DOHH2 (cell line): Measurements from ENCODE around the gene TAGLN2.

ENCODE experiments used
- H3F3A ChIP-seq: fragments of 200-600 bp; sonication (generic), shearing (Covaris generic); 2 replicates; pipeline ENCODE4 v1.6.0; 2016; ENCODE audit warnings: antibody characterized with exemption, mild to moderate bottlenecking; ENCODE audit not compliant: control insufficient read depth, insufficient read depth
- H3K27ac ChIP-seq: fragments of 200-600 bp; sonication (generic); 2 replicates; pipeline ENCODE4 v1.5.1; 2014; ENCODE audit warnings: low read depth, mild to moderate bottlenecking, low read length, moderate library complexity
- H3K27me3 ChIP-seq: fragments of 200-600 bp; sonication (generic); 2 replicates; pipeline ENCODE4 v1.6.1; 2014; ENCODE audit warnings: mild to moderate bottlenecking, low read length, mixed read lengths; ENCODE audit not compliant: control insufficient read depth
- H3K36me3 ChIP-seq: fragments of 200-600 bp; sonication (generic); 2 replicates; pipeline ENCODE4 v1.6.1; 2014; ENCODE audit warnings: mild to moderate bottlenecking, low read length, moderate library complexity, mixed read lengths; ENCODE audit not compliant: control insufficient read depth
- H3K4me1 ChIP-seq: fragments of 200-600 bp; sonication (generic); 2 replicates; pipeline ENCODE4 v1.6.1; 2014; ENCODE audit warnings: mild to moderate bottlenecking, low read length, mixed read lengths; ENCODE audit not compliant: control insufficient read depth
- H3K4me2 ChIP-seq: fragments of 200-600 bp; sonication (generic); 2 replicates; pipeline ENCODE4 v1.6.0; 2014; ENCODE audit warnings: mild to moderate bottlenecking, low read length, moderate library complexity
- H3K4me3 ChIP-seq: fragments of 200-600 bp; sonication (generic); 2 replicates; pipeline ENCODE4 v1.5.1; 2014; ENCODE audit warnings: mild to moderate bottlenecking, low read length, mixed read lengths
- H3K79me2 ChIP-seq: fragments of 200-600 bp; sonication (generic); 2 replicates; pipeline ENCODE4 v1.6.1; 2014; ENCODE audit warnings: mild to moderate bottlenecking, low read length, mixed read lengths; ENCODE audit not compliant: control insufficient read depth
- H3K9me2 ChIP-seq: fragments of 200-600 bp; sonication (generic); replicated peaks from 2 replicates; pipeline ENCODE4 v1.6.1; 2014; ENCODE audit warnings: mild to moderate bottlenecking, low read length, mixed read lengths; ENCODE audit not compliant: control insufficient read depth
- H3K9me3 ChIP-seq: fragments of 200-600 bp; sonication (generic); 2 replicates; pipeline ENCODE4 v1.6.1; 2014; ENCODE audit warnings: antibody characterized with exemption, low read length, mixed read lengths; ENCODE audit not compliant: control insufficient read depth, insufficient read depth
- H4K20me1 ChIP-seq: fragments of 200-600 bp; sonication (generic); 2 replicates; pipeline ENCODE4 v1.6.0; 2014; ENCODE audit warnings: low read depth, mild to moderate bottlenecking, antibody characterized with exemption, low read length, moderate library complexity; ENCODE audit not compliant: control insufficient read depth, insufficient read depth
- CTCF ChIP-seq: fragments of 200-600 bp; sonication (generic); IDR thresholded peaks from one replicate; pipeline ENCODE4 v1.5.1; 2014; ENCODE audit warnings: antibody characterized with exemption, mild to moderate bottlenecking, low read depth, low read length; ENCODE audit not compliant: poor library complexity, severe bottlenecking
- EZH2phosphoT487 ChIP-seq: fragments of 200-600 bp; sonication (generic); IDR thresholded peaks from 2 replicates; pipeline ENCODE4 v1.6.1; 2017; ENCODE audit warnings: borderline replicate concordance, mild to moderate bottlenecking, antibody characterized with exemption, low read length, moderate library complexity, mixed read lengths

TAGLN2 gene

GRCh38 chr1:159957824-159958268 is 32.5 kb upstream of the TAGLN2 start:
- H3K36me3 ChIP-seq = no peaks in the 10 kb centered on the region
- no peaks in the 10 kb centered on the region for H3K4me1 ChIP-seq
- H3K9me2 ChIP-seq = no peaks in the 10 kb centered on the region
- no peak overlapping the region for H3K4me3 ChIP-seq
- no peak overlapping the region for H3K27ac ChIP-seq
- peaks cover 17% of the 10 kb centered on the region; the same call in 1 of the 2 replicates for H3K27me3 ChIP-seq
- H3F3A ChIP-seq = no peaks in the 10 kb centered on the region
- no peaks in the 10 kb centered on the region for H4K20me1 ChIP-seq
- no peak for TF ChIP-seq CTCF
- TF ChIP-seq EZH2phosphoT487 = no peak
- H3K9me3 ChIP-seq = no peaks in the 10 kb centered on the region
- H3K79me2 ChIP-seq = no peaks in the 10 kb centered on the region
- no peak overlapping the region for H3K4me2 ChIP-seq

GRCh38 chr1:159955456-159955855 is 30.1 kb upstream of the TAGLN2 start:
- Histone ChIP-seq H3K4me3 (no peak overlapping the region), H3K4me1 (no peaks in the 10 kb centered on the region), H3K9me3 (no peaks in the 10 kb centered on the region), H4K20me1 (no peaks in the 10 kb centered on the region), H3K27me3 (peaks cover 23% of the 10 kb centered on the region), H3K4me2 (no peak overlapping the region), H3K36me3 (no peaks in the 10 kb centered on the region), H3F3A (no peaks in the 10 kb centered on the region), H3K79me2 (no peaks in the 10 kb centered on the region), H3K9me2 (no peaks in the 10 kb centered on the region), H3K27ac (no peak overlapping the region)
- TF ChIP-seq EZH2phosphoT487 (no peak), CTCF (no peak)

- no peaks in the 10 kb centered on the region for H3F3A ChIP-seq
- no peaks in the 10 kb centered on the region for H3K9me3 ChIP-seq
- TF ChIP-seq EZH2phosphoT487 = no peak
- TF ChIP-seq CTCF = no peak
- no peak within 1 kb of the TSS for H3K4me2 ChIP-seq
- H3K27me3 ChIP-seq = peaks cover 18% of the 10 kb centered on the region
- no peaks in the 10 kb centered on the region for H4K20me1 ChIP-seq
- H3K4me1 ChIP-seq = no peaks in the 10 kb centered on the region
- H3K36me3 ChIP-seq = no peaks in the 10 kb centered on the region
- no peak within 1 kb of the TSS for H3K4me3 ChIP-seq
- H3K79me2 ChIP-seq = no peaks in the 10 kb centered on the region
- no peak within 1 kb of the TSS for H3K27ac ChIP-seq
- H3K9me2 ChIP-seq = no peaks in the 10 kb centered on the region
Measured at GRCh38 chr1:159953536-159954515, 28.5 kb upstream of the TAGLN2 start, which contains the start of gene SLAMF9. Gene SLAMF9, minus strand, starts transcription at chr1:159954237. Its CDS starts 100 bp downstream, at chr1:159954137.
